ENCODE results near the gene CDKN2C.

CDKN2C gene

DNA sequence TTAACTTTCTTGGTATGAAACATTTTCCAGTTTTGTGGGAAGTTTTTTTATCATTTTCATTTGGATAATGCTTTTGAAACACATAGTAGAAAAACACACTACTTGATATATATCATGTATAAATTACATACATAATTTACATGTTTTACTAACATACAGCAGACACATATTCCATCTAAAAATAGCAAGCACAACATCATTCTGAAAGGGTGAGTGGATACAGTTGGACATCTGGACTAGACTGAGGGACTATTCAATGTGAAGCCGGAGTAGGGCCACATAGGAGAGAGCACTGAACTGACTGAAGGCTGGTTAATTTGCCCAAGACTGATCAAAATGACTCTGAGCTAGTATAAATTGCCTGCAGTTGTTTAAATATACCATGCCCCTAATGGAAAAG is 11.7 kb downstream of the CDKN2C start:
- H3K27me3 ChIP-seq: peaks cover 50 to 71% (median 61%) of the 10 kb centered on the region in 11 experiments
- peaks cover 0 to 31% (median 24%) of the 10 kb centered on the region in 11 experiments; a peak in 19 of 22 replicates for H4K20me1 ChIP-seq
- H3K9me3 ChIP-seq (replicated peaks in 1 of 11): no peaks in the 10 kb centered on the region
- no peak overlapping the region for H3K4me3 ChIP-seq
- no peak for TF ChIP-seq Cebpa-rat (IDR thresholded peaks at IDR 0.05)
- H3K9ac ChIP-seq: no peak overlapping the region
- H3K36me3 ChIP-seq: no peaks in the 10 kb centered on the region
- no peak overlapping the region for H3K27ac ChIP-seq
- no peak overlapping the region for H3K4me2 ChIP-seq
- peaks cover 11 to 19% (median 15%) of the 10 kb centered on the region in 10 experiments; a peak in 17 of 20 replicates for H3K4me1 ChIP-seq

DNA sequence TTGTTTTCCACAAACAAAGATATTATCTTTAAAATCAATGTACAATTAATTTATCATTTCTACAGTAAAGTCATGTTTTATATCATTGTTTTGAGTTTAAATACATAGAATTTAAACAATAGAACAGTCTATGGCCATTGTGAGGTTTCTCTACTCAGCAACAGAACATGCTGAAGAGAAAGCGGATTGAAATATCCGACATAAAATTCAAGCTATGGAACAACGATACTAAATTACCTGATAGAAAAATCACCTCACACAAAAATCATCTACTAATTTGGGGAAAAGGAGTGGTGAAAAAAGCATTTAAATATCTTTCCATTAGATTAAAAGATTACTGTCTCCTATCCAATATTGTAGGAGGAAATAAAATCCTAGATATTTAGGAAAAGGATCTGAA is 12.6 kb downstream of the CDKN2C start:
- peaks cover 41 to 62% (median 52%) of the 10 kb centered on the region in 11 experiments for H3K27me3 ChIP-seq
- no peaks in the 10 kb centered on the region for H3K36me3 ChIP-seq
- H3K27ac ChIP-seq: no peak overlapping the region
- no peak overlapping the region for H3K9ac ChIP-seq
- H4K20me1 ChIP-seq: peaks cover 0 to 22% (median 15%) of the 10 kb centered on the region in 11 experiments; a peak in 19 of 22 replicates
- no peak overlapping the region for H3K4me2 ChIP-seq
- H3K9me3 ChIP-seq (replicated peaks in 1 of 11): no peaks in the 10 kb centered on the region
- H3K4me3 ChIP-seq: no peak overlapping the region
- TF ChIP-seq Cebpa-rat (IDR thresholded peaks at IDR 0.05): no peak
- H3K4me1 ChIP-seq: peaks cover 2 to 10% (median 7%) of the 10 kb centered on the region in 10 experiments; a peak in 17 of 20 replicates

- Histone ChIP-seq H3K36me3 (no peaks in the 10 kb centered on the region), H3K4me1 (peaks cover 0 to 7% (median under 1%) of the 10 kb centered on the region in 10 experiments; a peak in 4 of 20 replicates), H3K9ac (no peak overlapping the region), H3K27me3 (peaks cover 34 to 55% (median 45%) of the 10 kb centered on the region in 11 experiments), H3K9me3 (replicated peaks in 1 of 11) (no peaks in the 10 kb centered on the region), H3K4me2 (no peak overlapping the region), H3K27ac (no peak overlapping the region), H4K20me1 (peaks cover 0 to 15% (median 8%) of the 10 kb centered on the region in 11 experiments; a peak in 17 of 22 replicates), H3K4me3 (no peak overlapping the region)
- no peak for TF ChIP-seq Cebpa-rat (IDR thresholded peaks at IDR 0.05)
Measured at GRCh38 chr1:50983219-50983802, 13.3 kb downstream of the CDKN2C start.

GRCh38 chr1:50985094-50985493 is 15.0 kb downstream of the CDKN2C start:
- H3K9me3 ChIP-seq (replicated peaks in 1 of 11): no peaks in the 10 kb centered on the region
- H3K4me1 ChIP-seq: no peaks in the 10 kb centered on the region
- TF ChIP-seq Cebpa-rat (IDR thresholded peaks at IDR 0.05): no peak
- H3K36me3 ChIP-seq: no peaks in the 10 kb centered on the region
- no peak overlapping the region for H3K4me2 ChIP-seq
- H3K4me3 ChIP-seq: no peak overlapping the region
- peaks cover 16 to 37% (median 27%) of the 10 kb centered on the region in 11 experiments for H3K27me3 ChIP-seq
- no peaks in the 10 kb centered on the region; a peak in 1 of 22 replicates for H4K20me1 ChIP-seq
- no peak overlapping the region for H3K9ac ChIP-seq
- H3K27ac ChIP-seq: no peak overlapping the region

DNA sequence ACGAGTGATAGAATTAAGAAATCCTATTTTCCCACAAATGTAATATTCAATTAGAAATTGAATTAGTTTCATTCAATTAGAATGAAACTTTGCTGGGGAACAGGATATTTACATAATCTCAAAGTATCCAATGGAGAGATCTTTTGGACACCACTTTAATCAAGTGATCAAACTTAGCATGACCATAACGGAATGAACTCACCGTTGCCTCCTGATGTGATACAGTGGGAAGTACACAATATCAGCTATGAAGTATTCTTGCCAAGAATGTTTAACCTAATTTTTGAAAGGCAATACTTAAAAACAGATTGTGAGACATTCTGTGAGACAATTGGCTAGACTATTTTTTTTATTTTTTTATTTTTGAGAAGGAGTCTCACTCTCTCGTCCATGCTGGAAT is 16.6 kb downstream of the CDKN2C start:
- Histone ChIP-seq H3K4me3 (no peak overlapping the region), H3K4me2 (no peak overlapping the region), H3K4me1 (no peaks in the 10 kb centered on the region), H3K36me3 (no peaks in the 10 kb centered on the region), H3K9me3 (replicated peaks in 1 of 11) (no peaks in the 10 kb centered on the region), H3K27ac (no peak overlapping the region), H4K20me1 (no peaks in the 10 kb centered on the region; a peak in 1 of 22 replicates), H3K27me3 (peaks cover 4 to 21% (median 13%) of the 10 kb centered on the region in 11 experiments), H3K9ac (no peak overlapping the region)
- TF ChIP-seq Cebpa-rat (IDR thresholded peaks at IDR 0.05): no peak

DNA sequence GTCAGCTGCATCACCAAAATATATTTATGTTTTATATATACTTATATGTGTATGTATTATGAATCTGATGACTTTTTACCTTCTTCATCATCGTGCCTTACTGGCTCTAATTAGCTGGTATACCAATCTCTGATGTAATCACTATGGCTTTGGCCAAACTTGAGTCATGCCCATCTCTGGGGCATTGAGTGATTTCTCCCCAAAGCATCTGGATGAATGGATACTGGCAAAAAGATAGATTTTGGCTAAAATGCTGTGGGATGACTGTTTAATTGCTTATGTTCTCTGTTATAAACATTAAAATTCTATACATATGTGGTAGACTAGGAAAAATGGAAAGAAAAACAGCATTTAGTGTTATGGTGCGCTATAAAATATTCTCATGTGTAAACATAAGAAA is 19.6 kb downstream of the CDKN2C start:
- Histone ChIP-seq H3K4me3 (no peak overlapping the region), H3K36me3 (no peaks in the 10 kb centered on the region), H3K27ac (no peak overlapping the region), H3K4me1 (no peaks in the 10 kb centered on the region), H3K4me2 (no peak overlapping the region), H3K9me3 (replicated peaks in 1 of 11) (no peaks in the 10 kb centered on the region), H3K9ac (no peak overlapping the region), H3K27me3 (peaks cover 0 to 6% (median 0%) of the 10 kb centered on the region in 11 experiments; a peak in 3 of 22 replicates), H4K20me1 (no peaks in the 10 kb centered on the region; a peak in 1 of 22 replicates)
- TF ChIP-seq Cebpa-rat (IDR thresholded peaks at IDR 0.05): no peak

- H3K4me3 ChIP-seq: no peak overlapping the region
- H3K36me3 ChIP-seq: no peaks in the 10 kb centered on the region
- H3K27me3 ChIP-seq: no peaks in the 10 kb centered on the region
- H3K4me2 ChIP-seq: no peak overlapping the region
- H4K20me1 ChIP-seq: no peaks in the 10 kb centered on the region
- no peaks in the 10 kb centered on the region for H3K9me3 ChIP-seq (replicated peaks in 1 of 11)
- TF ChIP-seq Cebpa-rat (IDR thresholded peaks at IDR 0.05): no peak
- no peak overlapping the region for H3K27ac ChIP-seq
- no peak overlapping the region for H3K9ac ChIP-seq
- H3K4me1 ChIP-seq: no peaks in the 10 kb centered on the region
Measured at GRCh38 chr1:50992532-50993318, 22.7 kb downstream of the CDKN2C start.

GRCh38 chr1:50993645-50994044 is 23.6 kb downstream of the CDKN2C start:
- TF ChIP-seq Cebpa-rat (IDR thresholded peaks at IDR 0.05): no peak
- Histone ChIP-seq H3K9me3 (replicated peaks in 1 of 11) (no peaks in the 10 kb centered on the region), H3K36me3 (no peaks in the 10 kb centered on the region), H4K20me1 (no peaks in the 10 kb centered on the region), H3K27ac (no peak overlapping the region), H3K27me3 (no peaks in the 10 kb centered on the region), H3K4me2 (no peak overlapping the region), H3K4me3 (no peak overlapping the region), H3K4me1 (no peaks in the 10 kb centered on the region), H3K9ac (no peak overlapping the region)

- Histone ChIP-seq H3K36me3 (no peaks in the 10 kb centered on the region), H3K4me2 (no peak overlapping the region), H3K27me3 (no peaks in the 10 kb centered on the region), H3K9me3 (replicated peaks in 1 of 11) (peaks cover 0 to 7% (median 0%) of the 10 kb centered on the region in 11 experiments; a peak in 2 of 22 replicates), H3K9ac (no peak overlapping the region), H3K4me3 (no peak overlapping the region), H3K4me1 (peaks cover 0 to 1% (median 0%) of the 10 kb centered on the region in 10 experiments; a peak in 2 of 20 replicates), H4K20me1 (no peaks in the 10 kb centered on the region), H3K27ac (no peak overlapping the region)
- TF ChIP-seq Cebpa-rat (IDR thresholded peaks at IDR 0.05): no peak
Measured at GRCh38 chr1:50994997-50995396, 25.0 kb downstream of the CDKN2C start.

All from BLaER1 treated with 17β-estradiol and CSF1 and Interleukin-3, amounts not matched to agents 10 nM and 100 nM (cell line).